Urothelium cell line (cell line): ENCODE measurements around the gene EPHA6.
A peak's percentile ranks its signal among the peaks of the same experiment; 100 is the strongest.

Experiments
- DNase-seq: peaks from one replicate; pipeline ENCODE4 v3.0.0; 2011; ENCODE audit warnings: low spot score, mixed read lengths
- FAIRE-seq: peaks from 2 replicates; lab custom pipeline; 2011; peaks lifted over from hg19 to GRCh38; lab: Jason Lieb, UNC

The EPHA6 gene

GRCh38 chr3:97763586-97764406 is 949.4 kb downstream of the EPHA6 start:
- no peak for DNase-seq
- no peak for FAIRE-seq

- DNase-seq = peak; percentile 91
- peak; percentile 91 for FAIRE-seq
Measured at GRCh38 chr3:97764407-97765238, 950.2 kb downstream of the EPHA6 start, which contains the start of gene ARL6. Gene ARL6, plus strand, starts transcription at chr3:97764758. Its CDS starts 3,350 bp downstream, at chr3:97768108.

GRCh38 chr3:97765336-97765735 is 950.9 kb downstream of the EPHA6 start:
- DNase-seq = no peak
- FAIRE-seq = no peak

- DNase-seq = no peak
- FAIRE-seq = no peak
Measured at GRCh38 chr3:97772926-97773325, 958.5 kb downstream of the EPHA6 start.

- FAIRE-seq (no peak), DNase-seq (no peak)
Measured at GRCh38 chr3:97778152-97778551, 963.8 kb downstream of the EPHA6 start.

- FAIRE-seq (peak; percentile 46), DNase-seq (peak; percentile 27)
Measured at GRCh38 chr3:97793420-97794019, 979.1 kb downstream of the EPHA6 start.

- no peak for FAIRE-seq
- no peak for DNase-seq
Measured at GRCh38 chr3:97795951-97796350, 981.6 kb downstream of the EPHA6 start.
